A673 (cell line): ENCODE measurements around the gene STRBP. TPM values are rescaled to one million over a fixed set of nuclear protein-coding genes. Genes with fewer than 3 reads are reported as not detected.

Experiments used
- BruUV-seq: library from RNA; stranded (reverse); fragments of 400-500 nt; replicated peaks from 2 replicates; lab custom pipeline; 2021; lab: Mats Ljungman, UMichigan
- CTCF ChIA-PET: fragments of 300-600 bp; sonication (Branson Sonifier 250); formaldehyde crosslinking; loops from one replicate; lab custom pipeline; 2022; ENCODE audit warnings: antibody characterized with exemption; lab: Charles Lee
- POLR2A ChIA-PET: fragments of 300-600 bp; sonication (Branson Sonifier 250); formaldehyde crosslinking; loops from one replicate; lab custom pipeline; 2022; ENCODE audit warnings: antibody characterized with exemption; ENCODE audit not compliant: low non-redundant PET; lab: Charles Lee
- DNase-seq: peaks from one replicate; pipeline ENCODE4 v3.0.0-alpha.2; 2015; ENCODE audit warnings: low spot score
- H3K27ac ChIP-seq: fragments of 200-600 bp; sonication (generic); 2 replicates; pipeline ENCODE4 v1.5.1; 2016; ENCODE audit warnings: mixed run types, low read depth, mild to moderate bottlenecking, mixed read lengths, antibody characterized with exemption, low read length; ENCODE audit not compliant: poor library complexity, severe bottlenecking
- H3K27me3 ChIP-seq: fragments of 200-600 bp; sonication (generic); replicated peaks from 2 replicates; pipeline ENCODE4 v1.6.1; 2017; ENCODE audit warnings: mixed run types, low read depth, mild to moderate bottlenecking, mixed read lengths, antibody characterized with exemption, low read length; ENCODE audit not compliant: insufficient read depth, poor library complexity
- H3K36me3 ChIP-seq: fragments of 200-600 bp; sonication (generic); 2 replicates; pipeline ENCODE4 v1.6.1; 2016; ENCODE audit warnings: mixed run types, mild to moderate bottlenecking, mixed read lengths, antibody characterized with exemption, low read length; ENCODE audit not compliant: insufficient read depth, poor library complexity, severe bottlenecking
- H3K4me1 ChIP-seq: fragments of 200-600 bp; sonication (generic); 2 replicates; pipeline ENCODE4 v1.6.1; 2017; ENCODE audit warnings: mixed run types, mild to moderate bottlenecking, mixed read lengths, antibody characterized with exemption, low read length; ENCODE audit not compliant: insufficient read depth, poor library complexity, severe bottlenecking
- H3K4me3 ChIP-seq: fragments of 200-600 bp; sonication (generic); 2 replicates; pipeline ENCODE4 v1.5.1; 2016; ENCODE audit warnings: low read depth, mixed run types, mild to moderate bottlenecking, mixed read lengths, low read length; ENCODE audit not compliant: poor library complexity, severe bottlenecking
- H3K9me3 ChIP-seq: fragments of 200-600 bp; sonication (generic); 2 replicates; pipeline ENCODE4 v1.6.1; 2016; ENCODE audit warnings: mixed run types, low read depth, mild to moderate bottlenecking, mixed read lengths, antibody characterized with exemption, low read length; ENCODE audit not compliant: poor library complexity, severe bottlenecking
- CTCF ChIP-seq: fragments of 300-800, 200-600 bp; sonication (generic); conservative IDR thresholded peaks from 2 replicates; pipeline ENCODE4 v1.5.1; 2017; ENCODE audit warnings: low read depth, mild to moderate bottlenecking, antibody characterized with exemption, low read length, moderate library complexity, mixed read lengths
- EZH2 ChIP-seq: fragments of 200-600 bp; sonication (generic); IDR thresholded peaks from 2 replicates; pipeline ENCODE4 v1.6.1; 2017; ENCODE audit warnings: borderline replicate concordance, low read depth, mild to moderate bottlenecking, mixed read lengths, antibody characterized with exemption, low read length; ENCODE audit not compliant: poor library complexity, severe bottlenecking
- intact Hi-C: fragments of 100-400 bp; cut with micrococcal nuclease; formaldehyde crosslinking; loops from one replicate; pipeline ENCODE4 v1.10.0; 2022; ENCODE audit not compliant: unreplicated experiment
- total RNA-seq: library from RNA; stranded (reverse); gene quantifications from 2 replicates; pipeline ENCODE4 v1.2.3, GENCODE V29; 2021

The STRBP gene
- total RNA-seq, 1 experiment from 2014 or later: 79.4 TPM

GRCh38 chr9:123162791-123163345, 105.5 kb downstream of the STRBP start:
- Histone ChIP-seq H3K27me3 (no peaks in the 10 kb centered on the region), H3K4me1 (peaks cover 7% of the 10 kb centered on the region), H3K27ac (no peak overlapping the region), H3K36me3 (peaks cover 4% of the 10 kb centered on the region), H3K4me3 (no peak overlapping the region), H3K9me3 (no peaks in the 10 kb centered on the region)
- intact Hi-C loops: no loop called here
- TF ChIP-seq EZH2: no peak
- TF ChIP-seq CTCF: no peak
- DNase-seq: no peak
- CTCF ChIA-PET: no interaction called here
- POLR2A ChIA-PET: no interaction called here
- BruUV-seq: no TSS peak

GRCh38 chr9:123162360-123162759, 106.0 kb downstream of the STRBP start:
- Histone ChIP-seq H3K27ac (no peak overlapping the region), H3K36me3 (peaks cover 8% of the 10 kb centered on the region), H3K4me3 (no peak overlapping the region), H3K4me1 (peaks cover 7% of the 10 kb centered on the region), H3K9me3 (no peaks in the 10 kb centered on the region), H3K27me3 (no peaks in the 10 kb centered on the region)
- POLR2A ChIA-PET: no interaction called here
- intact Hi-C loops: no loop called here
- CTCF ChIA-PET: no interaction called here
- TF ChIP-seq CTCF (no peak), EZH2 (no peak)
- DNase-seq: no peak
- no TSS peak for BruUV-seq

- ChIA-PET CTCF (no interaction called here), POLR2A (interaction anchor here (0.7 kb wide), 1 partner anchor 494 kb away, joined by 4 read pairs; no protein-coding TSS in a partner anchor)
- BruUV-seq: no TSS peak
- Histone ChIP-seq H3K4me1 (peaks cover 7% of the 10 kb centered on the region), H3K27ac (no peak overlapping the region), H3K27me3 (no peaks in the 10 kb centered on the region), H3K4me3 (no peak overlapping the region), H3K36me3 (peaks cover 19% of the 10 kb centered on the region), H3K9me3 (no peaks in the 10 kb centered on the region)
- intact Hi-C loops: no loop called here
- TF ChIP-seq EZH2: no peak
- no peak for DNase-seq
These were observed 111.2 kb downstream of the STRBP start for GRCh38 chr9:123157221-123157620.
